Activated naive CD4-positive, alpha-beta T cell treated with Interleukin-2 at 50 U/mL for 16 hours (primary cell): Measurements from ENCODE around the gene MRFAP1L1.
"Not testable (repeated sequence)": the region's sequence is repeated elsewhere in the genome, so short reads cannot be mapped to it uniquely, and the experiment has no call there.

ENCODE experiments used
- DNase-seq: peaks from one replicate; pipeline ENCODE4 v3.0.0-alpha.2; 2020

Gene MRFAP1L1

GRCh38 chr4:6709230-6710114, at the start of gene MRFAP1L1:
MRFAP1L1 (minus strand) TSS chr4:6709865; CDS start chr4:6709629, 236 bp downstream.
- DNase-seq: peak; percentile 97

- DNase-seq: no peak
Observed at GRCh38 chr4:6758728-6759127, 49.1 kb upstream of the MRFAP1L1 start.

DNA sequence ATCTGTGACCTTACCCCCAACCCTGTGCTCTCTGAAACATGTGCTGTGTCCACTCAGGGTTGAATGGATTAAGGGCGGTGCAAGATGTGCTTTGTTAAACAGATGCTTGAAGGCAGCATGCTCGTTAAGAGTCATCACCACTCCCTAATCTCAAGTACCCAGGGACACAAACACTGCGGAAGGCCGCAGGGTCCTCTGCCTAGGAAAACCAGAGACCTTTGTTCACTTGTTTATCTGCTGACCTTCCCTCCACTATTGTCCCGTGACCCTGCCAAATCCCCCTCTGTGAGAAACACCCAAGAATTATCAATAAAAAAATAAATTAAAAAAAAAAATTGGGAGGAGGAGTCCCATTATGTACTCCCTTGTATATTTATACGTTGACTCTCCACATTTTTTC, 46.7 kb upstream of the MRFAP1L1 start:
- DNase-seq: not testable (repeated sequence)

DNA sequence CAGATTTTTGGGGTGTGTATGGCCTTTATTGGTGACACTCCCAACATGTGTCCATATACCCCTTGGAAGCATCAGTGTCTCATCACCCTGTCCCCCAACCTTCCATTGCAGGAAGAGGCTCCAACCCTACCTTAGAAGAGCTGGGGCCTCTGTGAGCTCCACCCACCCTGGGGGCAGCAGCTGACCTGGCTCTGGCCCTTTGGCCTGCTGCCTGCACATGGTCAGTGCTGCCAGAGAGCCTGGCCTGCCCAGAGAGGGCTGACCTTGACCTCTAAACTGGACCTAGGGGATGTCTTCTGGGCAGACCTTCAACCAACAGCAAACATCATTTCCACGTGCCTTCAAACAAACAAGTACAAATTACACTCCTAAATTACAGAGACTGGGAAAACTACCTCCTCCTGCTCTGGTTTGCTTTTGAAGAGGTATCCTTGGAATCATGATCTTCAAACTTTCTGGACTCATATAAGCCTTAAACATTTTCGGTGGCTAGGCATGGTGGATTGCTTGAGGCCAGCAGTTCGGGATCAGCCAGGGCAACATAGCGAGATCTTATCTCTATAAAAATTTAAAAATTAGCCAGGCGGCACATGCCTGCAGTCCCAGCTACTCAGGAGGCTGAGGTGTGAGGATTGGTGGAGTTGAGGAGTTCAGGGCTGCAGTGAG, 45.6 kb upstream of the MRFAP1L1 start:
- no peak for DNase-seq

GRCh38 chr4:6754481-6755087, 44.9 kb upstream of the MRFAP1L1 start:
- no peak for DNase-seq

GRCh38 chr4:6753891-6754290, 44.2 kb upstream of the MRFAP1L1 start:
- DNase-seq: no peak

DNA sequence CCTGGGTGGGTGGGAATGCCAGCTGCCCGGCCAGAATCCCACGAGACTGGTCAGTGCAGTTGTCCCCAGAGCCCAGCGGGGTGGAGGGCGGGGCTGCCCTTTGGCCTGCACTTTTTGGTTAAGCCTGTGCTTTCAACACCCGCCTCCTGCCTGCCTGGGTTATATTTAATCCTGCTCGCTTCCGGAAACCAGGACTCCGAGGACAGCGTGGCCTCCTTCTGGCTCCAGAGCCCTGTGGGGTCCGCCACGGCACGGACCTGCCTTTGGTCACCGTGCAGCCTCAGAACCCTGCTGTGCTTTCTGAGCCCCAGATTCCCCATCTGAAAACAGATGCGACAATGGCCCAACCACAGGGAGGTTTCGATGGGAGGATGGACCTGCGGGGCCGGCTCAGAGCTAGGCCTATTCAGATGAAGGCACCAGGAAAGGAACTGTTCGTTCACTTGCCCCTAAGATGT, 43.5 kb upstream of the MRFAP1L1 start:
- no peak for DNase-seq

- no peak for DNase-seq
Observed at GRCh38 chr4:6752486-6752829, 42.8 kb upstream of the MRFAP1L1 start.

DNA sequence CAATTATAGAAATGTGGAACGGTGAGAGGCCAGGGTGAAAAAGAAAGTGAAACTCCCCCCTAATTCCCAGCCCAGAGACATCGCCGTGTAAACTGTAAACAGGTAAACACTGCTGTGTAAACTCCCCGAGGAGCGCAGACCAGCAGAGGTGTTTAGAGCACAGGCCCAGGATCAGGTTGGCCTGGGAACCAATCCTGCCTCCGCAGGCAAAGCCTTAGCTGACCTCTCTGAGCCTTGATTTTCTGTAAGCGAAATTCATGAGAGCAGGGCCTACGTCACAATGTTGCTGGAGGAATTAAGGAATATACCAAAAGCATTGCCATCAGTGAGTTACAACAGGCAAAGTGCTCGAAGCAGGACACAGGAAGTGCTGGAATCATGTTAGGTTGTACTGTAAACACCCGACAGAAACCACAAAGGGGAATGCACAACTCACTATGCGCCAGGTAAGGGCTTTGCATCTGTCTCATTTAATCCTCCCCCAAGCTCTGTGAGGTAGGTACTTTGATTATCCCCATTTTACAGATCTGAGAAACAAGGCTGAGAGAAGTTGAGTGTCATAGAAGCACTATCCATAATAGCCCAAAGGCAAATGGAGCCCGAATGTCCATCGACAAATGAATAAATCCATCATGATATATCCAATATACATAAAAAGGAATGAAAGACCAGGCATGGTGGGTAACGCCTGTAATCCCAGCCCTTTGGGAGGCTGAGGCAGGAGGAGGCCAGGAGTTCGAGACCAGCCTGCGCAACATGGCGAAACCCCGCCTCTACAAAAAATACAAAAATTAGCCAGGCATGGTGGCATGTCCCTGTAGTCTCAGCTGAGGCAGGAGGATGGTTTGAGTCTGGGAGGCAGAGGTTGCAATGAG, 42.2 kb upstream of the MRFAP1L1 start:
- no peak for DNase-seq

GRCh38 chr4:6750286-6751221, 40.9 kb upstream of the MRFAP1L1 start:
- no peak for DNase-seq

DNA sequence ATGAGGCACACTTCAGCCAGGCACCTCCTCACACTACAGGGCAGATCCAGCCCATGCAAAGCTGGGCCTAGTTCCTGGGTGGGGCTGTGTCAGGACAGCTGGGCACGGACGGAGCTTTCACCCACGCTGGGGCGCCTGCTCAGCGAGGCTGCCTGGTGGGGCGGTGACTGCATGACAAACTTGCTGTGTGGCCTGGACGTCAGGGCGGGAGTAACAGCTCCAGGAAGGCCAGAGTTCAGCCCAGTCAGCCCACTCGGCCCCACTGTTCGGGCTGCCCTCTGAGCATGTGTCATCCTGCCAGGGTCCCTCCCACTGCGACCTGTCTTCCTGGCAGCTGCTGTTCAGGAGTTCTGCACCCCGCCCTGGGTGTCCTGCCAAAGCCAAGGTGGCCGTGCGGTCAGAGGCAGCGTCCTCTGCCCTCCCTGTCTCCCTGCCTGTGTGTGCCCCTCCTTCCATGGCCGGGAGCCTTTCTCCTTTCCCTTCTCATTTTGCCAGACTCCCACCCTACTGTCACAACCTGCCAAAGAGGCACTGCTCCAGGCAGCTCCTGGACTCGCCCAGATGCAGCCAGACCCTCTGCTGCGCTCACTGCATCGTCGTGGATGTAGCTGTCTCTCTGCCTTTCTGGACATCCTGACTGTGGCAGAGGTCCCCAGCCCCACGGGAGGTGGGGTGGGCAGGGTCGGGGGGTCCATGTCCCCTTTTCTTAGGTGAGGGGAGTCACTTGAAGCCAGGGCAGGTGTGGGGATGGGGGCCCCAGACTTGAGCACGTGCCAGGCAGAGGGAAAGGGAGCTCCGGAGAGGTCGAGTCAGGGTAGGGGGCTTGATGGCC, 39.9 kb upstream of the MRFAP1L1 start:
- no peak for DNase-seq

DNA sequence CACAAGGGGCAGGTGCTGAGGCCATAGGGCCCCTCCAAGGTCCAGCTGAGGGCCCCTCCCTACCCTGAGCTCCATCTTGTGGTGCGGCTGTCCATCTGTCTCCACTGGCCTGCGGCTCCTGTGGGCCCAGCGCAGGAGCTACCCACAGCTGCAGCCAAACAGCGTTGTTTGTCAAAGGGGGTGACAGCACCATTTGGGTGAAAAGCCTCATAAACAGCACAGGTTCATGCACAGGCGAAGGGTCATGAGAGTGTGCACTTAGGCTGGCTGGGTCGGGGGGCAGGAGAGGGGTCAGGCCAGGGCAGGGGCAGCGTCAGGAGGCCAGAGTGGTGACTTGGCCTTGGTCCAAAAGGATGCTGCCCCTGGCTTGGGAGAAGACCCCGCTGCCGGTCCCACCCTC, 38.6 kb upstream of the MRFAP1L1 start:
- no peak for DNase-seq

- no peak for DNase-seq
Observed at GRCh38 chr4:6747294-6748051, 37.8 kb upstream of the MRFAP1L1 start.

DNA sequence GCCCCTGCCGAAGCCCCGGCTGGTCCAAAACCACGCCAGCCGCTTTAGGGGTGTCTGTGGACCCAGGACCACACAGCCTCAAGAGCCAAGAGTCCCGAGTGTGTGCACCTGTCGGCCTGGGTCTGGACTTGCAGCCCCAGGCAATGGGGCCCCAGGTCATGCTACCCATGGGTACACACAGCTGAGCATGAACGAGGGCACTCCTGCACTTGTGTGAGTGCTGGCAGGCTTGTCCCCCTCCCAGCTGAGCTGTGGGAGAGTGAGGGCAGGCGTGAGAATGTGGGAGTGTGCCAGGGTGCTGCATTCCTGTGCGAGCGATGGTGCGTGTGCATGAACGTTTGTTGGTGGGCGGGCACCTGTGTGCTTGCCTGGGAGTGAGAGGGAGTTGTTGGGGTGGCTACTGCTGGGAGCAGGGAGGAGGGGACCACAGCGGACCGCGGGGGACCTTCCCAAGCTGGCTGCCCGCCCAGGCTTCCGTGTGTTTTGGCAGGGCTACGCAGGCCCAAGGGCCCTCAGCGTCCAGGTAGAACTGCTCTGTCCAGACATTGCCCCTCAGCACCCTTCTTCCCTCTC, 37.1 kb upstream of the MRFAP1L1 start:
- no peak for DNase-seq

DNA sequence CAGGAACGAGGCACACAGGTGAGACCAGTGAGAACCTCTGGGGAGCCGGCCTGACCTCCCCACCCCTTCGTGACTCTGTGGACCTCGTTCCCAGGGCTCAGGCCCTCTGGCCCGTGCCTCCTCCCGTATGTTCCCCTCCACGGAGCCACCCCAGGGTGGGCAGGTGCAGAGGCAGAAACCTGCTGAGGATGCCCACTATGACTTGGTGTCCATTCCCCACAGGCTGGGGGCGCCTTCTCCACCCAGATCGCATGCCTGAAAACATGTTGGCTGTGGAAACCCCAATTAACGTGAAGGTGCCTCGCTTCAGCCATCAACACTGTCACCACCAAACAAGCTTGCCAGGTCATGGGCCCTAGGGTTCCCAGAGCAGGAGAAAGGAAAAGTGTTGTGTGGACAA, 33.3 kb upstream of the MRFAP1L1 start:
- no peak for DNase-seq

DNA sequence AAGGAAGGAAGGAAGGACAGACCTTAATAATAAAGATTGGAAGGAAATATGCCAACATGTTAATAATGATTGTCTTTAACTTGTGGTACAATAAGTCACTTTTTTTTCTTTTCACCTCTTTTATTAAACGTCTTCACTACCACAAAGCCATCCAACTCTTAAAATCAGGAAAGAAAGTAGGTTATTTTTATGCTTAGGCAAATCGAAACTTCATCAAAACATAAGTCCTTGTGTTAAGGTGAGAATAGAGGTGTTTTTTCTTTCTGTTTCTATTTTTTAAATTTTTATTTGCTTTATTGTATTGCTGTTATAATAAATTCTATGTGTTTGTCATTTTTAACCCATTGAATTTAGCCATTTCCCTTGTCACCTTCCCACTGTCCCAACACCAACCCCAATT, 32.8 kb upstream of the MRFAP1L1 start:
- no peak for DNase-seq

GRCh38 chr4:6740347-6740746, 30.7 kb upstream of the MRFAP1L1 start:
- no peak for DNase-seq

DNA sequence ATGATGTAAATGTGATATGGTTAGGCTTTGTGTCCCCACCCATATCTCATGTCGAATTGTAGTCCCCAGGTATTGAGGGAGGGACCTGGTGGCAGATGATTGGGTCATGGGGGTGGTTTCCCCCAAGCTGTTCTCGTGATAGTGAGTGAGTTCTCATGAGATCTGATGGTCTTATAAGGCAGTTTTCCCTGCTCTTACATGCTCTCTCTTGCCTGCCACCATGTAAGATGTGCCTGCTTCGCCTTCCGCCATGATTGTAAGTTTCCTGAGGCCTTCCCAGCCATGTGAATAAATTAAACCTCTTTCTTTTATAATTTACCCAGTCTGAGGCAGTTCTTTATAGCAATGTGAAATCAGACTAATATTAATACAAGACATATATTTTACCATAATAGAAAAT, 30.3 kb upstream of the MRFAP1L1 start:
- no peak for DNase-seq

DNA sequence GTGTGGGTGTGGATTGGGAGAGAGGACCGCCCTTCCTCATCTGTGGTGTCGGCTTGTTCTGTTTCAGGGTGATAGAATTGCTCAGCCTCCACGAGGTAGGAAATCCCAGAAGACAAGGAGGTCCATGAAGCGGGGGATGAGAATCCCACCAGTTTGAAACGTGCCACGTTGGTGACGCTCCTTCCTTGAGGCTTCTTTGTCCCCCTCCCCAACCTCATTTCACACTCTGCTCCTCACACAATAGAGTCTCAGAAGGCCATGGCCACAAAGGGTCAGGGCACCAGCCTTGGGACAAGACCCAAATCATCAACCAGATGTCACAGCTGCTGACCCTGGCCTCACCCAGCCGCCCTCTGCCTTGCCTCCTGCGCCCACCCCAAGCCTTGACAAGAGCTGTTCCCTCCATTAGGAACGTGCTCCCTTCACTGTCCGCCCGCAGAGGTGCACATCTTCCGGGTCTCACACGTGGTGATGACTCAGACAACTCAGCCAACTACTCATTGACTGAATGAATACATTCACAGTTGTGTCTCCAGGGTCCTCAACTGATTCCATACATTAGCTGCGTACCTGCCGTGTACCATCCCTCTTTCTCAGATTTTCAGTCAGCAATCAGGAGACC, 24.6 kb upstream of the MRFAP1L1 start:
- DNase-seq: no peak
